ENCODE measurements around the gene CRABP1.

CRABP1 gene

GRCh38 chr15:78389738-78390137 lies 49.6 kb downstream of the CRABP1 start:
- Mint-ChIP-seq H3K4me1 (ENCODE audit: low read depth) (no peaks in the 10 kb centered on the region), H3K9me3 (no peaks in the 10 kb centered on the region), H3K4me3 (no peak overlapping the region), H3K36me3 (ENCODE audit: low read depth) (no peaks in the 10 kb centered on the region), H3K27ac (no peak overlapping the region), H3K27me3 (ENCODE audit: low read depth) (peaks cover 22% of the 10 kb centered on the region)
- DNase-seq (ENCODE audit: low spot score): no peak

- no peaks in the 10 kb centered on the region for H3K4me1 Mint-ChIP-seq (ENCODE audit: low read depth)
- H3K27ac Mint-ChIP-seq: no peak overlapping the region
- no peaks in the 10 kb centered on the region for H3K36me3 Mint-ChIP-seq (ENCODE audit: low read depth)
- H3K4me3 Mint-ChIP-seq: no peak overlapping the region
- H3K9me3 Mint-ChIP-seq: no peaks in the 10 kb centered on the region
- H3K27me3 Mint-ChIP-seq (ENCODE audit: low read depth): peaks cover 17% of the 10 kb centered on the region
- DNase-seq (ENCODE audit: low spot score): no peak
These were observed 50.1 kb downstream of the CRABP1 start for GRCh38 chr15:78390242-78390641.

GRCh38 chr15:78390826-78391225 lies 50.7 kb downstream of the CRABP1 start:
- H3K27ac Mint-ChIP-seq: no peak overlapping the region
- H3K27me3 Mint-ChIP-seq (ENCODE audit: low read depth): peaks cover 17% of the 10 kb centered on the region
- no peaks in the 10 kb centered on the region for H3K9me3 Mint-ChIP-seq
- no peaks in the 10 kb centered on the region for H3K36me3 Mint-ChIP-seq (ENCODE audit: low read depth)
- no peak for DNase-seq (ENCODE audit: low spot score)
- H3K4me3 Mint-ChIP-seq: no peak overlapping the region
- no peaks in the 10 kb centered on the region for H3K4me1 Mint-ChIP-seq (ENCODE audit: low read depth)

- no peak for DNase-seq (ENCODE audit: low spot score)
- H3K4me1 Mint-ChIP-seq (ENCODE audit: low read depth): no peaks in the 10 kb centered on the region
- no peak overlapping the region for H3K4me3 Mint-ChIP-seq
- H3K27me3 Mint-ChIP-seq (ENCODE audit: low read depth): peaks cover 12% of the 10 kb centered on the region
- H3K36me3 Mint-ChIP-seq (ENCODE audit: low read depth): no peaks in the 10 kb centered on the region
- no peak overlapping the region for H3K27ac Mint-ChIP-seq
- no peaks in the 10 kb centered on the region for H3K9me3 Mint-ChIP-seq
These were observed 51.6 kb downstream of the CRABP1 start for GRCh38 chr15:78391781-78392180.

- peaks cover 12% of the 10 kb centered on the region for H3K27me3 Mint-ChIP-seq (ENCODE audit: low read depth)
- H3K27ac Mint-ChIP-seq: no peak overlapping the region
- no peak overlapping the region for H3K4me3 Mint-ChIP-seq
- H3K4me1 Mint-ChIP-seq (ENCODE audit: low read depth): no peaks in the 10 kb centered on the region
- DNase-seq (ENCODE audit: low spot score): no peak
- no peaks in the 10 kb centered on the region for H3K36me3 Mint-ChIP-seq (ENCODE audit: low read depth)
- no peaks in the 10 kb centered on the region for H3K9me3 Mint-ChIP-seq
These were observed 52.3 kb downstream of the CRABP1 start for GRCh38 chr15:78392430-78392829.

- no peak for DNase-seq (ENCODE audit: low spot score)
- H3K27me3 Mint-ChIP-seq (ENCODE audit: low read depth): peaks cover 12% of the 10 kb centered on the region
- H3K9me3 Mint-ChIP-seq: no peaks in the 10 kb centered on the region
- no peak overlapping the region for H3K27ac Mint-ChIP-seq
- H3K4me3 Mint-ChIP-seq: no peak overlapping the region
- H3K4me1 Mint-ChIP-seq (ENCODE audit: low read depth): no peaks in the 10 kb centered on the region
- no peaks in the 10 kb centered on the region for H3K36me3 Mint-ChIP-seq (ENCODE audit: low read depth)
These were observed 53.0 kb downstream of the CRABP1 start for GRCh38 chr15:78393137-78393536.

GRCh38 chr15:78394026-78394425 lies 53.9 kb downstream of the CRABP1 start:
- Mint-ChIP-seq H3K36me3 (ENCODE audit: low read depth) (no peaks in the 10 kb centered on the region), H3K27ac (no peak overlapping the region), H3K27me3 (ENCODE audit: low read depth) (peaks cover 12% of the 10 kb centered on the region), H3K4me3 (no peak overlapping the region), H3K9me3 (no peaks in the 10 kb centered on the region), H3K4me1 (ENCODE audit: low read depth) (no peaks in the 10 kb centered on the region)
- no peak for DNase-seq (ENCODE audit: low spot score)

GRCh38 chr15:78394981-78395616 lies 54.9 kb downstream of the CRABP1 start:
- H3K27ac Mint-ChIP-seq: no peak overlapping the region
- no peak overlapping the region for H3K4me3 Mint-ChIP-seq
- no peaks in the 10 kb centered on the region for H3K36me3 Mint-ChIP-seq (ENCODE audit: low read depth)
- H3K4me1 Mint-ChIP-seq (ENCODE audit: low read depth): no peaks in the 10 kb centered on the region
- DNase-seq (ENCODE audit: low spot score): no peak
- H3K9me3 Mint-ChIP-seq: no peaks in the 10 kb centered on the region
- H3K27me3 Mint-ChIP-seq (ENCODE audit: low read depth): peaks cover 7% of the 10 kb centered on the region

GRCh38 chr15:78396186-78396814 lies 56.1 kb downstream of the CRABP1 start:
- DNase-seq (ENCODE audit: low spot score): no peak
- no peaks in the 10 kb centered on the region for H3K36me3 Mint-ChIP-seq (ENCODE audit: low read depth)
- H3K9me3 Mint-ChIP-seq: no peaks in the 10 kb centered on the region
- no peak overlapping the region for H3K4me3 Mint-ChIP-seq
- H3K27ac Mint-ChIP-seq: no peak overlapping the region
- no peaks in the 10 kb centered on the region for H3K4me1 Mint-ChIP-seq (ENCODE audit: low read depth)
- peaks cover 1% of the 10 kb centered on the region for H3K27me3 Mint-ChIP-seq (ENCODE audit: low read depth)

GRCh38 chr15:78396976-78397375 lies 56.8 kb downstream of the CRABP1 start:
- Mint-ChIP-seq H3K36me3 (ENCODE audit: low read depth) (no peaks in the 10 kb centered on the region), H3K4me1 (ENCODE audit: low read depth) (no peaks in the 10 kb centered on the region), H3K27ac (no peak overlapping the region), H3K9me3 (no peaks in the 10 kb centered on the region), H3K27me3 (ENCODE audit: low read depth) (peaks cover 2% of the 10 kb centered on the region), H3K4me3 (no peak overlapping the region)
- DNase-seq (ENCODE audit: low spot score): no peak

- no peaks in the 10 kb centered on the region for H3K9me3 Mint-ChIP-seq
- no peak overlapping the region for H3K4me3 Mint-ChIP-seq
- no peaks in the 10 kb centered on the region for H3K4me1 Mint-ChIP-seq (ENCODE audit: low read depth)
- peaks cover 2% of the 10 kb centered on the region for H3K27me3 Mint-ChIP-seq (ENCODE audit: low read depth)
- DNase-seq (ENCODE audit: low spot score): no peak
- no peak overlapping the region for H3K27ac Mint-ChIP-seq
- no peaks in the 10 kb centered on the region for H3K36me3 Mint-ChIP-seq (ENCODE audit: low read depth)
These were observed 57.2 kb downstream of the CRABP1 start for GRCh38 chr15:78397382-78397781.
